HCT116 (cell line): ENCODE results near the gene PIPOX. TPM values are rescaled to one million over a fixed set of nuclear protein-coding genes. Genes with fewer than 3 reads are reported as not detected.
"Not testable (repeated sequence)": the region's sequence is repeated elsewhere in the genome, so short reads cannot be mapped to it uniquely, and the experiment has no call there.

Source experiments
- ATAC-seq: fragments of 200-7000 bp; cut with Tn5 transposase; 2 replicates; pipeline ENCODE4 v1.9.1; 2020; ENCODE audit warnings: mild to moderate bottlenecking, moderate library complexity
- BruUV-seq: library from RNA; stranded (reverse); fragments of 400-500 nt; replicated peaks from 2 replicates; lab custom pipeline; 2021; lab: Mats Ljungman, UMichigan
- CTCF ChIA-PET: fragments of 300-600 bp; sonication (Branson Sonifier 250); formaldehyde crosslinking; loops from one replicate; lab custom pipeline; 2021; ENCODE audit warnings: antibody characterized with exemption; lab: Charles Lee
- POLR2A ChIA-PET: fragments of 300-600, 350-600 bp; sonication (Branson Sonifier 250); formaldehyde crosslinking; loops from one replicate; lab custom pipeline; 2021; ENCODE audit warnings: antibody characterized with exemption; lab: Charles Lee
- RAD21 ChIA-PET, 2 experiments: fragments of 300-600 bp; sonication (Branson Sonifier 250); formaldehyde crosslinking; loops; one replicate each; lab custom pipeline; 2023; ENCODE audit warnings: low total read pairs in 2 of 2; ENCODE audit not compliant: uncharacterized antibody in 2 of 2, unreplicated experiment in 2 of 2, low non-redundant PET in 1 of 2; lab: Charles Lee
- DNase-seq: peaks from one replicate; pipeline ENCODE4 v3.0.0-alpha.2; 2010; ENCODE audit warnings: low read depth, low spot score
- H2AFZ ChIP-seq: fragments of 200-600 bp; shearing (Covaris generic), sonication (generic); 2 replicates; pipeline ENCODE4 v1.6.1; 2017; ENCODE audit warnings: low read depth, mixed run types, mixed read lengths, antibody characterized with exemption, low read length; ENCODE audit not compliant: poor library complexity, severe bottlenecking
- H3K27ac ChIP-seq: 2 replicates; pipeline ENCODE4 v1.5.1; 2012; ENCODE audit warnings: low read depth, low read length
- H3K27me3 ChIP-seq: fragments of 200-600 bp; sonication (generic); 2 replicates; pipeline ENCODE4 v1.6.1; 2016; ENCODE audit warnings: mixed run types, low read length, mixed read lengths; ENCODE audit not compliant: insufficient read depth
- H3K36me3 ChIP-seq, 2 experiments: fragments of 200-500 bp in 1 of 2; fragments of 200-600 bp in 1 of 2; sonication (Bioruptor generic) in 1 of 2; sonication (generic) in 1 of 2; 2 replicates each; pipeline versions ENCODE4 v1.5.1 to v1.6.1; 2014 to 2016; ENCODE audit warnings: low read length in 2 of 2, inconsistent platforms in 1 of 2, mixed read lengths in 1 of 2, mixed run types in 1 of 2; ENCODE audit not compliant: insufficient read depth in 2 of 2, control insufficient read depth in 1 of 2
- H3K4me1 ChIP-seq, 2 experiments: fragments of 200-600 bp in 1 of 2; sonication (generic) in 1 of 2; 2 replicates each; pipeline versions ENCODE4 v1.5.1 to v1.6.1; 2012 to 2017; ENCODE audit warnings: low read length in 2 of 2, inconsistent platforms in 1 of 2, mild to moderate bottlenecking in 1 of 2, mixed read lengths in 1 of 2, mixed run types in 1 of 2, moderate library complexity in 1 of 2; ENCODE audit not compliant: insufficient read depth in 2 of 2, control insufficient read depth in 1 of 2
- H3K4me2 ChIP-seq: fragments of 200-600 bp; sonication (generic); 2 replicates; pipeline ENCODE4 v1.6.1; 2017; ENCODE audit warnings: mixed run types, low read length, mixed read lengths
- H3K4me3 ChIP-seq, 2 experiments: fragments of 200-600 bp in 1 of 2; sonication (generic) in 1 of 2; replicated peaks in 1 of 2; 2 replicates each; pipeline ENCODE4 v1.5.1; 2011 to 2016; ENCODE audit warnings: low read length in 2 of 2, control low read depth in 1 of 2, low read depth in 1 of 2, mild to moderate bottlenecking in 1 of 2, mixed read lengths in 1 of 2, mixed run types in 1 of 2
- H3K79me2 ChIP-seq: fragments of 200-600 bp; sonication (generic); 2 replicates; pipeline ENCODE4 v1.6.1; 2017; ENCODE audit warnings: mild to moderate bottlenecking, mixed run types, low read length, moderate library complexity, mixed read lengths; ENCODE audit not compliant: insufficient read depth
- H3K9ac ChIP-seq: fragments of 200-600 bp; sonication (generic); 2 replicates; pipeline ENCODE4 v1.6.1; 2016; ENCODE audit warnings: low read length, mixed read lengths
- H3K9me2 ChIP-seq: fragments of 200-600 bp; sonication (generic), shearing (Covaris generic); 2 replicates; pipeline ENCODE4 v1.6.1; 2017; ENCODE audit warnings: mixed run types, mild to moderate bottlenecking, moderate library complexity; ENCODE audit not compliant: insufficient read depth
- H3K9me3 ChIP-seq, 2 experiments: fragments of 200-500 bp in 1 of 2; fragments of 200-600 bp in 1 of 2; sonication (Bioruptor generic) in 1 of 2; sonication (generic) in 1 of 2; 2 replicates each; pipeline ENCODE4 v1.6.1; 2014 to 2017; ENCODE audit warnings: low read length in 2 of 2, mixed read lengths in 2 of 2, inconsistent platforms in 1 of 2, low read depth in 1 of 2, mild to moderate bottlenecking in 1 of 2, mixed run types in 1 of 2, moderate library complexity in 1 of 2; ENCODE audit not compliant: control insufficient read depth in 1 of 2, insufficient read depth in 1 of 2
- H4K20me1 ChIP-seq: fragments of 200-600 bp; sonication (generic), shearing (Covaris generic); 2 replicates; pipeline ENCODE4 v1.6.1; 2017; ENCODE audit warnings: mixed run types, mild to moderate bottlenecking, moderate library complexity; ENCODE audit not compliant: insufficient read depth
- ATF3 ChIP-seq: IDR thresholded peaks from 2 replicates; pipeline ENCODE4 v1.6.1; 2012
- CBX3 ChIP-seq: IDR thresholded peaks from 2 replicates; pipeline ENCODE4 v1.6.1; 2012; ENCODE audit warnings: low read depth
- CEBPB ChIP-seq: IDR thresholded peaks from 2 replicates; pipeline ENCODE4 v1.6.1; 2012; ENCODE audit warnings: low read depth
- EGR1 ChIP-seq: IDR thresholded peaks from 2 replicates; pipeline ENCODE4 v1.6.1; 2012; ENCODE audit warnings: low read depth
- ELF1 ChIP-seq: IDR thresholded peaks from 2 replicates; pipeline ENCODE4 v1.6.1; 2012; ENCODE audit warnings: low read depth, borderline replicate concordance
- EZH2 ChIP-seq: fragments of 200-600 bp; sonication (generic); IDR thresholded peaks from 2 replicates; pipeline ENCODE4 v1.6.1; 2017; ENCODE audit warnings: antibody characterized with exemption, mixed run types
- EZH2phosphoT487 ChIP-seq: fragments of 200-600 bp; IDR thresholded peaks from 2 replicates; pipeline ENCODE4 v1.6.1; 2018; ENCODE audit warnings: antibody characterized with exemption, borderline replicate concordance
- FOSL1 ChIP-seq: IDR thresholded peaks from 2 replicates; pipeline ENCODE4 v1.6.1; 2012; ENCODE audit warnings: low read depth
- MAX ChIP-seq: IDR thresholded peaks from 2 replicates; pipeline ENCODE4 v1.6.1; 2012
- POLR2A ChIP-seq: IDR thresholded peaks from 2 replicates; pipeline ENCODE4 v1.7.0; 2011; ENCODE audit warnings: borderline replicate concordance; ENCODE audit not compliant: insufficient read depth, insufficient read length; ENCODE audit errors: extremely low read depth
- RAD21 ChIP-seq: IDR thresholded peaks from 2 replicates; pipeline ENCODE4 v1.6.1; 2012; ENCODE audit warnings: low read depth, mild to moderate bottlenecking
- REST ChIP-seq: IDR thresholded peaks from 2 replicates; pipeline ENCODE4 v1.6.1; 2012; ENCODE audit warnings: low read depth
- SP1 ChIP-seq: IDR thresholded peaks from 2 replicates; pipeline ENCODE4 v1.6.1; 2012; ENCODE audit warnings: low read depth
- YY1 ChIP-seq: IDR thresholded peaks from 2 replicates; pipeline ENCODE4 v1.6.1; 2011; ENCODE audit warnings: low read length, low read depth, moderate library complexity, mild to moderate bottlenecking; ENCODE audit not compliant: insufficient replicate concordance; ENCODE audit errors: extremely low read depth
- ZBTB33 ChIP-seq: IDR thresholded peaks from 2 replicates; pipeline ENCODE4 v1.6.1; 2011; ENCODE audit warnings: mild to moderate bottlenecking, low read length, moderate library complexity; ENCODE audit not compliant: insufficient replicate concordance; ENCODE audit errors: extremely low read depth
- ZFX ChIP-seq: fragments of 450-650 bp; IDR thresholded peaks from 2 replicates; pipeline ENCODE4 v1.6.1; 2017
- ZNF274 ChIP-seq: fragments of 200-500 bp; sonication (Bioruptor generic); IDR thresholded peaks from 2 replicates; pipeline ENCODE4 v1.6.1; 2014; ENCODE audit warnings: mild to moderate bottlenecking, low read depth, low read length, inconsistent platforms
- intact Hi-C: fragments of 100-400 bp; cut with micrococcal nuclease; formaldehyde crosslinking; loops from 2 replicates; pipeline ENCODE4 v1.10.0; 2022
- total RNA-seq: library from RNA; stranded (reverse); gene quantifications from one replicate; pipeline ENCODE4 v1.2.1, GENCODE V29; 2021; ENCODE audit not compliant: unreplicated experiment

PIPOX gene
- total RNA-seq, 1 experiment from 2014 or later, result 1.8 TPM

GRCh38 chr17:29086628-29087332, 43.8 kb downstream of the PIPOX start:
- Histone ChIP-seq H3K4me2 (no peak overlapping the region), H3K4me1 (no peaks in the 10 kb centered on the region), H3K9me3 (no peaks in the 10 kb centered on the region), H3K9me2 (no peaks in the 10 kb centered on the region), H3K36me3 (peaks cover 4 to 6% of the 10 kb centered on the region in 2 experiments; a peak in 3 of 4 replicates), H4K20me1 (no peaks in the 10 kb centered on the region), H3K27ac (no peak overlapping the region), H2AFZ (no peak overlapping the region), H3K27me3 (no peaks in the 10 kb centered on the region), H3K79me2 (no peaks in the 10 kb centered on the region), H3K9ac (no peak overlapping the region), H3K4me3 (no peak overlapping the region)
- POLR2A ChIA-PET, result no interaction called here
- RAD21 ChIA-PET, result no interaction called here
- DNase-seq, result no peak
- CTCF ChIA-PET, result no interaction called here
- BruUV-seq, result no TSS peak
- TF ChIP-seq ZNF274, result no peak
- TF ChIP-seq SP1, result no peak
- no peak for TF ChIP-seq YY1
- TF ChIP-seq POLR2A, result no peak
- no peak for TF ChIP-seq MAX
- TF ChIP-seq CEBPB, result no peak
- TF ChIP-seq ATF3, result no peak
- no peak for TF ChIP-seq ZFX
- no peak for TF ChIP-seq FOSL1
- TF ChIP-seq EGR1, result no peak
- no peak for TF ChIP-seq EZH2
- TF ChIP-seq REST, result no peak
- TF ChIP-seq EZH2phosphoT487, result no peak
- no peak for TF ChIP-seq ELF1
- TF ChIP-seq CBX3, result no peak
- no peak for TF ChIP-seq ZBTB33
- TF ChIP-seq RAD21, result no peak
- TF ChIP-seq, all 23 proteins: peak for 0
- intact Hi-C loops, result no loop called here
- no peak for ATAC-seq

GRCh38 chr17:29088782-29089181, 45.8 kb downstream of the PIPOX start:
- CTCF ChIA-PET, intact Hi-C loops: not testable (repeated sequence)

More at GRCh38 chr17:29088782-29089181, 45.8 kb downstream of the PIPOX start:
- DNase-seq, ATAC-seq, H3K4me3 ChIP-seq, H3K27ac ChIP-seq, H3K79me2 ChIP-seq, H3K4me1 ChIP-seq, POLR2A ChIA-PET, H3K9me2 ChIP-seq, H3K4me2 ChIP-seq, H3K9me3 ChIP-seq, H3K27me3 ChIP-seq, RAD21 ChIA-PET, H3K9ac ChIP-seq, H2AFZ ChIP-seq, H3K36me3 ChIP-seq, H4K20me1 ChIP-seq, BruUV-seq: not testable (repeated sequence)
